ENCODE results near the gene S100A11. TPM values are rescaled to one million over a fixed set of nuclear protein-coding genes. Genes with fewer than 3 reads are reported as not detected.
A peak's percentile ranks its signal among the peaks of the same experiment; 100 is the strongest.

Gene S100A11
- total RNA-seq, 1 experiment from 2014 or later, result 364 TPM

- Mint-ChIP-seq H3K9me3 (ENCODE audit: unreplicated experiment) (peaks cover 19% of the 10 kb centered on the region), H3K4me1 (ENCODE audit: low read depth, unreplicated experiment) (peaks cover 7% of the 10 kb centered on the region), H3K36me3 (ENCODE audit: insufficient read depth, unreplicated experiment) (peaks cover 53% of the 10 kb centered on the region), H3K4me3 (ENCODE audit: unreplicated experiment) (peak overlapping the region; percentile 97), H3K27me3 (ENCODE audit: insufficient read depth, unreplicated experiment) (no peaks in the 10 kb centered on the region), H3K27ac (ENCODE audit: unreplicated experiment) (peak overlapping the region; percentile 94)
- peak; percentile 78 to 82 for DNase-seq
- CTCF ChIA-PET, result interaction anchor here (0.6 to 2.8 kb wide), 14 partner anchors 10 to 424 kb away, joined by 3 to 24 read pairs (median 6); no protein-coding TSS in a partner anchor
- Histone ChIP-seq H3K27me3 (replicated peaks; ENCODE audit: control insufficient read depth, insufficient read depth, low read length) (no peaks in the 10 kb centered on the region), H3K4me3 (ENCODE audit: low read depth, low read length) (peak overlapping the region; percentile 85), H3K9me3 (no peaks in the 10 kb centered on the region), H3K36me3 (ENCODE audit: control insufficient read depth, insufficient read depth, low read length) (peaks cover 1% of the 10 kb centered on the region), H3K4me1 (peaks cover 18% of the 10 kb centered on the region)
- no TSS peak for BruUV-seq (replicated peaks)
- intact Hi-C loops (cut with micrococcal nuclease; ENCODE audit: unreplicated experiment), result loop anchor here (1.0 to 2.0 kb wide), 4 partner anchors 13 to 101 kb away; no protein-coding TSS in a partner anchor
- POLR2A ChIA-PET, result interaction anchor here (0.6 to 1.6 kb wide), 5 partner anchors 13 to 1693 kb away, joined by 3 to 11 read pairs (median 4); partner anchors contain the start of gene INTS3
- peak; percentile 80 to 88 for TF ChIP-seq CTCF (IDR thresholded peaks at IDR 0.05; ENCODE audit: insufficient read depth in 1 of 2, low read depth in 1 of 2, low read length in 1 of 2, severe bottlenecking in 1 of 2, unreplicated experiment in 1 of 2)
Observed at GRCh38 chr1:152034654-152035538, 1.9 kb downstream of the S100A11 start.

- intact Hi-C loops (cut with micrococcal nuclease; ENCODE audit: unreplicated experiment), result loop anchor here (1.0 to 2.0 kb wide), 3 partner anchors 19 to 100 kb away; no protein-coding TSS in a partner anchor
- BruUV-seq (replicated peaks), result no TSS peak
- H3K36me3 Mint-ChIP-seq (ENCODE audit: insufficient read depth, unreplicated experiment), result peaks cover 56% of the 10 kb centered on the region
- DNase-seq, result no peak
- H3K4me1 Mint-ChIP-seq (ENCODE audit: low read depth, unreplicated experiment), result peaks cover 11% of the 10 kb centered on the region
- H3K4me3 Mint-ChIP-seq (ENCODE audit: unreplicated experiment), result peak overlapping the region; percentile 97
- Histone ChIP-seq H3K36me3 (ENCODE audit: control insufficient read depth, insufficient read depth, low read length) (peaks cover 1% of the 10 kb centered on the region), H3K9me3 (no peaks in the 10 kb centered on the region), H3K4me1 (peaks cover 22% of the 10 kb centered on the region), H3K27me3 (replicated peaks; ENCODE audit: control insufficient read depth, insufficient read depth, low read length) (no peaks in the 10 kb centered on the region), H3K4me3 (ENCODE audit: low read depth, low read length) (no peak overlapping the region)
- peak overlapping the region; percentile 94 for H3K27ac Mint-ChIP-seq (ENCODE audit: unreplicated experiment)
- no peak for TF ChIP-seq CTCF (IDR thresholded peaks at IDR 0.05; ENCODE audit: insufficient read depth in 1 of 2, low read depth in 1 of 2, low read length in 1 of 2, severe bottlenecking in 1 of 2, unreplicated experiment in 1 of 2)
- ChIA-PET CTCF (interaction anchor here (0.6 to 2.8 kb wide), 15 partner anchors 10 to 424 kb away, joined by 3 to 24 read pairs (median 6); no protein-coding TSS in a partner anchor), POLR2A (interaction anchor here (0.6 to 1.6 kb wide), 5 partner anchors 14 to 1693 kb away, joined by 3 to 11 read pairs (median 4); partner anchors contain the start of gene INTS3)
- H3K27me3 Mint-ChIP-seq (ENCODE audit: insufficient read depth, unreplicated experiment), result no peaks in the 10 kb centered on the region
- peaks cover 24% of the 10 kb centered on the region for H3K9me3 Mint-ChIP-seq (ENCODE audit: unreplicated experiment)
Observed at GRCh38 chr1:152034324-152034653, 2.5 kb downstream of the S100A11 start.

- H3K27ac Mint-ChIP-seq (ENCODE audit: unreplicated experiment), result no peak overlapping the region
- H3K4me1 Mint-ChIP-seq (ENCODE audit: low read depth, unreplicated experiment), result peaks cover 32% of the 10 kb centered on the region
Observed at GRCh38 chr1:152029929-152030211, 6.9 kb downstream of the S100A11 start.

More at GRCh38 chr1:152029929-152030211, 6.9 kb downstream of the S100A11 start:
- ChIA-PET CTCF (no interaction called here), POLR2A (no interaction called here)
- no TSS peak for BruUV-seq (replicated peaks)
- Mint-ChIP-seq H3K36me3 (ENCODE audit: insufficient read depth, unreplicated experiment) (peaks cover 39% of the 10 kb centered on the region), H3K4me3 (ENCODE audit: unreplicated experiment) (no peak overlapping the region), H3K27me3 (ENCODE audit: insufficient read depth, unreplicated experiment) (no peaks in the 10 kb centered on the region), H3K9me3 (ENCODE audit: unreplicated experiment) (peaks cover 36% of the 10 kb centered on the region)
- no peaks in the 10 kb centered on the region for H3K27me3 ChIP-seq (replicated peaks; ENCODE audit: control insufficient read depth, insufficient read depth, low read length)
- H3K36me3 ChIP-seq (ENCODE audit: control insufficient read depth, insufficient read depth, low read length), result peaks cover 1% of the 10 kb centered on the region
- H3K4me1 ChIP-seq, result peaks cover 23% of the 10 kb centered on the region
- no peak for DNase-seq
- TF ChIP-seq CTCF (IDR thresholded peaks at IDR 0.05; ENCODE audit: insufficient read depth in 1 of 2, low read depth in 1 of 2, low read length in 1 of 2, severe bottlenecking in 1 of 2, unreplicated experiment in 1 of 2), result no peak
- no peaks in the 10 kb centered on the region for H3K9me3 ChIP-seq
- intact Hi-C loops (cut with micrococcal nuclease; ENCODE audit: unreplicated experiment), result no loop called here
- no peak overlapping the region for H3K4me3 ChIP-seq (ENCODE audit: low read depth, low read length)

All from Caco-2 (cell line).